GM12878 (cell line): Measurements from ENCODE around the gene AGBL2. TPM values are rescaled to one million over a fixed set of nuclear protein-coding genes. Genes with fewer than 3 reads are reported as not detected.

Source experiments
- ATAC-seq: fragments of 200-7000 bp; cut with Tn5 transposase; 3 replicates; pipeline ENCODE4 v1.9.1; 2020; ENCODE audit warnings: mild to moderate bottlenecking, moderate library complexity
- BruUV-seq: library from RNA; stranded (reverse); fragments of 400-500 nt; replicated peaks from 2 replicates; lab custom pipeline; 2021; lab: Mats Ljungman, UMichigan
- CTCF ChIA-PET: fragments of 300-600 bp; sonication (Branson Sonifier 250); formaldehyde crosslinking; extraction: SDS; loops from one replicate; lab custom pipeline; 2021; ENCODE audit warnings: inconsistent platforms; lab: Yijun Ruan, JAX
- POLR2A ChIA-PET: fragments of 350-600 bp; formaldehyde crosslinking; extraction: SDS; loops from one replicate; lab custom pipeline; 2021; ENCODE audit warnings: inconsistent platforms; lab: Charles Lee
- RAD21 ChIA-PET: fragments of 300-600 bp; sonication (Branson Sonifier 250); formaldehyde crosslinking; loops from one replicate; lab custom pipeline; 2023; ENCODE audit warnings: antibody characterized with exemption; ENCODE audit not compliant: unreplicated experiment; lab: Charles Lee
- SMC1A ChIA-PET: fragments of 300-600 bp; sonication (Branson Sonifier 250); formaldehyde crosslinking; loops from one replicate; lab custom pipeline; 2023; ENCODE audit not compliant: unreplicated experiment, uncharacterized antibody; lab: Charles Lee
- DNase-seq: peaks from one replicate; pipeline ENCODE4 v3.0.0-alpha.2; 2011; ENCODE audit warnings: low read depth, low spot score
- FAIRE-seq: peaks from 3 replicates; lab custom pipeline; 2011; peaks lifted over from hg19 to GRCh38; lab: Jason Lieb, UNC
- H2AFZ ChIP-seq: 2 replicates; pipeline ENCODE4 v1.6.0; 2011; ENCODE audit warnings: low read depth, low read length, control low read depth; ENCODE audit not compliant: control insufficient read depth
- H3K27ac ChIP-seq: 2 replicates; pipeline ENCODE4 v1.5.1; 2011; ENCODE audit warnings: control low read depth; ENCODE audit not compliant: control insufficient read depth, insufficient read depth
- H3K27me3 ChIP-seq, 2 experiments: replicated peaks in 1 of 2; 2 replicates each; pipeline versions ENCODE4 v1.6.0 to v1.6.1; 2011; ENCODE audit warnings: low read length in 1 of 2; ENCODE audit not compliant: control insufficient read depth in 2 of 2, insufficient read depth in 2 of 2
- H3K36me3 ChIP-seq, 2 experiments: 2 replicates each; pipeline ENCODE4 v1.5.1; 2011; ENCODE audit warnings: low read length in 1 of 2; ENCODE audit not compliant: control insufficient read depth in 2 of 2, insufficient read depth in 2 of 2
- H3K4me1 ChIP-seq: 2 replicates; pipeline ENCODE4 v1.6.1; 2011; ENCODE audit warnings: mild to moderate bottlenecking, low read length, moderate library complexity, mixed read lengths; ENCODE audit not compliant: control insufficient read depth, insufficient read depth
- H3K4me2 ChIP-seq: 2 replicates; pipeline ENCODE4 v1.6.0; 2011; ENCODE audit warnings: control low read depth; ENCODE audit not compliant: control insufficient read depth, insufficient read depth
- H3K4me3 ChIP-seq: fragments of 200-600 bp; sonication (generic); 2 replicates; pipeline ENCODE4 v1.5.1; 2016
- H3K79me2 ChIP-seq: 2 replicates; pipeline ENCODE4 v1.6.0; 2011; ENCODE audit warnings: low read length; ENCODE audit not compliant: control insufficient read depth, insufficient read depth
- H3K9ac ChIP-seq: 2 replicates; pipeline ENCODE4 v1.8.0; 2011; ENCODE audit warnings: low read length, control low read depth, mixed read lengths; ENCODE audit not compliant: control insufficient read depth, insufficient read depth
- H3K9me3 ChIP-seq: replicated peaks from 3 replicates; pipeline ENCODE4 v1.5.1; 2011; ENCODE audit warnings: mild to moderate bottlenecking, low read length; ENCODE audit not compliant: control insufficient read depth, insufficient read depth
- H4K20me1 ChIP-seq: 2 replicates; pipeline ENCODE4 v1.6.0; 2011; ENCODE audit not compliant: control insufficient read depth, insufficient read depth
- ASH2L ChIP-seq: fragments of 300-600, 200-600 bp; sonication (generic); IDR thresholded peaks from 2 replicates; pipeline ENCODE4 v1.6.1; 2017; ENCODE audit warnings: low read depth, mild to moderate bottlenecking, borderline replicate concordance
- ATF2 ChIP-seq: IDR thresholded peaks from 2 replicates; pipeline ENCODE4 v1.6.1; 2012; ENCODE audit warnings: low read length, inconsistent platforms
- CUX1 ChIP-seq: IDR thresholded peaks from 2 replicates; pipeline ENCODE4 v1.6.1; 2012; ENCODE audit warnings: improper control_type of control experiment, low read depth, low read length; ENCODE audit not compliant: insufficient replicate concordance
- EZH2 ChIP-seq: IDR thresholded peaks from 2 replicates; pipeline ENCODE4 v1.6.1; 2012; ENCODE audit warnings: low read depth, mild to moderate bottlenecking, control low read depth, inconsistent platforms, low read length, borderline replicate concordance; ENCODE audit not compliant: control insufficient read depth
- MEF2A ChIP-seq: IDR thresholded peaks from 2 replicates; pipeline ENCODE4 v1.6.1; 2011; ENCODE audit warnings: low read depth, mild to moderate bottlenecking, low read length, moderate library complexity; ENCODE audit not compliant: insufficient read depth
- MTA2 ChIP-seq: fragments of 450-650 bp; IDR thresholded peaks from 2 replicates; pipeline ENCODE4 v1.6.1; 2016; ENCODE audit warnings: low read depth, mild to moderate bottlenecking, moderate library complexity
- NR2F1 ChIP-seq: fragments of 450-650 bp; conservative IDR thresholded peaks from 2 replicates; pipeline ENCODE4 v1.6.1; 2017; ENCODE audit warnings: mild to moderate bottlenecking
- RAD51 ChIP-seq: fragments of 450-650 bp; IDR thresholded peaks from 2 replicates; pipeline ENCODE4 v1.6.1; 2016; ENCODE audit warnings: moderate library complexity, mild to moderate bottlenecking, inconsistent platforms
- RBBP5 ChIP-seq: fragments of 200-600 bp; sonication (generic); conservative IDR thresholded peaks from 2 replicates; pipeline ENCODE4 v1.6.1; 2016
- STAT1 ChIP-seq: fragments of 450-650 bp; conservative IDR thresholded peaks from 2 replicates; pipeline ENCODE4 v1.6.1; 2014; ENCODE audit warnings: antibody characterized with exemption, mild to moderate bottlenecking
- ZNF384 ChIP-seq: IDR thresholded peaks from 2 replicates; pipeline ENCODE4 v1.6.1; 2012; ENCODE audit warnings: low read depth, mild to moderate bottlenecking, low read length, improper control_type of control experiment, borderline replicate concordance
- ZNF687 ChIP-seq: fragments of 450-650 bp; IDR thresholded peaks from 2 replicates; pipeline ENCODE4 v1.6.1; 2017; ENCODE audit warnings: mild to moderate bottlenecking, moderate library complexity
- WGBS: methylation state at CpG from one replicate; pipeline ENCODE4 v1.1.6; 2016; ENCODE audit warnings: low lambda C conversion rate; ENCODE audit not compliant: insufficient replicate concordance, insufficient coverage; ENCODE audit errors: missing lambda C conversion rate; 5-methylcytosine and 5-hydroxymethylcytosine counted together
- in situ Hi-C: fragments of 300-500 bp; cut with MboI; formaldehyde crosslinking; loops from 9 replicates; pipeline ENCODE4 v1.14.3; 2018; ENCODE audit warnings: mixed read lengths
- intact Hi-C: fragments of 100-400 bp; cut with micrococcal nuclease; formaldehyde crosslinking; loops from one replicate; pipeline ENCODE4 v1.14.2; 2022; ENCODE audit not compliant: unreplicated experiment
- polyA plus RNA-seq, 11 experiments: library from polyadenylated mRNA; depleted of rRNA in 4 of 11; unstranded in 6 of 11; stranded (reverse) in 5 of 11; fragments of >200 nt; fragmentation: Nextera tagmentation in 4 of 11; fragmentation: Illumina TruSeq in 1 of 11; extraction: Ambion mirVana in 4 of 11; extraction: Trizol in 1 of 11; gene quantifications; 1 replicate in 1 of 11; 2 replicates in 10 of 11; pipeline versions ENCODE4 v1.2.1 to v1.2.3, GENCODE V29; 2011 to 2016; ENCODE audit warnings: inconsistent platforms in 2 of 11, missing spikeins in 2 of 11, low read depth in 1 of 11
- total RNA-seq, 4 experiments: library from RNA; depleted of rRNA in 3 of 4; stranded (reverse); fragments of >200 nt in 3 of 4; fragmentation: Illumina TruSeq in 1 of 4; extraction: Trizol in 1 of 4; gene quantifications; 2 replicates each; pipeline versions ENCODE4 v1.2.1 to v1.2.3, GENCODE V29; 2013 to 2021

The AGBL2 gene
- total and polyA plus RNA-seq, 10 of the 15 experiments (the other 5 are each of a cell fraction or from before 2014, with no cell fraction given) = 0.93 to 12.2 (median 2.9) TPM

- TF ChIP-seq ZNF687 (no peak), ZNF384 (no peak), RBBP5 (no peak), NR2F1 (no peak), ASH2L (no peak), MEF2A (no peak), STAT1 (no peak)
Measured at GRCh38 chr11:47689480-47689879, 25.7 kb downstream of the AGBL2 start (continued).

- in situ Hi-C loops (no loop called here), intact Hi-C loops (no loop called here)
- H3K4me3 ChIP-seq = no peak overlapping the region
- SMC1A ChIA-PET = interaction anchor here (1.0 kb wide), 1 partner anchor 260 kb away, joined by 3 read pairs; no protein-coding TSS in a partner anchor
- no peaks in the 10 kb centered on the region for H4K20me1 ChIP-seq
- WGBS = 100% methylated on average over 2 of the region's 2 CpGs
- H3K27me3 ChIP-seq = no peaks in the 10 kb centered on the region
- no peak overlapping the region for H3K27ac ChIP-seq
- POLR2A ChIA-PET = no interaction called here
- H3K4me2 ChIP-seq = no peak overlapping the region
- no peaks in the 10 kb centered on the region for H3K9me3 ChIP-seq
- no peak overlapping the region for H3K9ac ChIP-seq
- H3K4me1 ChIP-seq = no peaks in the 10 kb centered on the region
- DNase-seq (no peak), ATAC-seq (no peak), FAIRE-seq (no peak)
- RAD21 ChIA-PET = no interaction called here
- H3K36me3 ChIP-seq = no peaks in the 10 kb centered on the region
- BruUV-seq = no TSS peak
- CTCF ChIA-PET = no interaction called here
- H2AFZ ChIP-seq = no peak overlapping the region
- H3K79me2 ChIP-seq = no peaks in the 10 kb centered on the region
- no peak for TF ChIP-seq MTA2
- no peak for TF ChIP-seq ATF2
- TF ChIP-seq CUX1 = no peak
- TF ChIP-seq RAD51 = no peak
- no peak for TF ChIP-seq EZH2
Measured at GRCh38 chr11:47688991-47689390, 26.2 kb downstream of the AGBL2 start.
